22Rv1 (cell line): Measurements from ENCODE around the gene BTD.

Experiments
- H3K27ac ChIP-seq: fragments of 450-650 bp; 2 replicates; pipeline ENCODE4 v1.5.1; 2017
- CTCF ChIP-seq: fragments of 450-650 bp; IDR thresholded peaks from 2 replicates; pipeline ENCODE4 v1.5.1; 2017; ENCODE audit warnings: mild to moderate bottlenecking
- ZFX ChIP-seq: fragments of 450-650 bp; IDR thresholded peaks from 2 replicates; pipeline ENCODE4 v1.6.1; 2017; ENCODE audit warnings: antibody characterized with exemption, borderline replicate concordance

BTD gene

GRCh38 chr3:15690748-15691147 lies 89.2 kb downstream of the BTD start:
- no peak overlapping the region for H3K27ac ChIP-seq

DNA sequence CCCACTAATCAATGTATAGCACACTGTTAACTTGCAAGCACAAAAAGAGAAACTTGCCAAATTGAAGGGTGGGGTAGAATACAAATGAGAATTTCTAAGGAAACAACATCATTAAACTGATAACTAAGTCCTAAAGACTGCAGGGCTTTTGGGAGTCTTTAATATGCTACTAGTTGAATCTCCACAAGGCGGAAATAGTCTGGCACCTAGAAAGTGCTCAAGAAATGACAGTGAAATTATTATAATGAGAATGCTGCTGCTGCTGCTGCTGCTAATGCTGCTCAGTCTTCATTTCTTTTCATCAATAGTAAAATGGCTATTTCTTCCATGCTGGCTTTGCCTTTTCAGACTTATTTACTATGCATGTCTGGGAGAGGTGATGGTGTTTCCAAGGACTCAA lies 91.8 kb downstream of the BTD start:
- TF ChIP-seq ZFX (no peak), CTCF (no peak)

More at GRCh38 chr3:15690748-15691147, 89.2 kb downstream of the BTD start:
- TF ChIP-seq ZFX, result no peak
- TF ChIP-seq CTCF, result no peak

DNA sequence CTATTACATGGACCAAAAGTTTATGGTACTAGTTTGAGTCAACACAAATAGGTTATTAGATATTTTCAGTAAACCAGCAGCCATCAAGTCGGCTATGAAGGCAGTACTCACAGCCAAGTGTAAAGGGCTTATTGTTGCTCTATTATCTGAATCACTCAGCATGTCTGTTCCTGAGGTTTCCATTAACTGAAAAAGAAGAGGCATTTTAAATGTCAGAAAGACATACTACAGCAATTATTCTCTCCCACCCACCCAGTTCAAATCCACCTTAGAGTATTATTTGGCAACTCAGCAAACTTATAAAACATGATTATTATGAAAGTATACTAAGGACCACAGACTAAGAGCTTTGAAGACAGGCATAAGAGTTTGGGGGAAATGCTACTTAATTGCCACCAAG lies 93.1 kb downstream of the BTD start:
- H3K27ac ChIP-seq, result no peak overlapping the region
- TF ChIP-seq ZFX, result no peak
- no peak for TF ChIP-seq CTCF

More for the DNA sequence above, 91.8 kb downstream of the BTD start:
- no peak overlapping the region for H3K27ac ChIP-seq
